Right cardiac atrium (tissue), 5 donors: ENCODE results near the gene PIAS1. TPM values are rescaled to one million over a fixed set of nuclear protein-coding genes. Genes with fewer than 3 reads are reported as not detected.

Experiments
- ATAC-seq, 2 donors: fragments of 200-7000 bp; cut with Tn5 transposase; one replicate each; pipeline versions ENCODE4 v1.8.0 to v1.9.1; 2020; ENCODE audit warnings: moderate library complexity in 2 of 2, mild to moderate bottlenecking in 1 of 2
- DNase-seq, 3 donors: peaks; one replicate each; pipeline ENCODE4 v3.0.0-alpha.2; 2020
- H3K27ac ChIP-seq: one replicate; pipeline ENCODE4 v1.5.1; 2013; ENCODE audit warnings: mild to moderate bottlenecking, low read length, control low read depth, moderate library complexity
- H3K27me3 ChIP-seq: one replicate; pipeline ENCODE4 v1.6.1; 2013; ENCODE audit not compliant: control insufficient read depth, insufficient read depth
- H3K4me1 ChIP-seq: one replicate; pipeline ENCODE4 v1.6.1; 2013; ENCODE audit warnings: low read length; ENCODE audit not compliant: control insufficient read depth, insufficient read depth
- H3K4me3 ChIP-seq: one replicate; pipeline ENCODE4 v1.5.1; 2013; ENCODE audit warnings: low read length, control low read depth
- H3K9me3 ChIP-seq: one replicate; pipeline ENCODE4 v1.6.1; 2013; ENCODE audit warnings: low read length; ENCODE audit not compliant: control insufficient read depth
- WGBS: extraction: QIAGEN DNeasy Blood & Tissue Kit; methylation state at CpG from one replicate; pipeline ENCODE4 v1.1.7; 2013; 5-methylcytosine and 5-hydroxymethylcytosine counted together
- intact Hi-C, 4 donors: fragments of 100-400 bp; cut with DNase I; formaldehyde crosslinking; loops; one replicate each; pipeline versions ENCODE4 v1.11.0 to v1.14.0; 2022 to 2023
- polyA plus RNA-seq: library from polyadenylated mRNA; stranded (reverse); fragments of 200-250 nt; gene quantifications from one replicate; pipeline ENCODE4 v1.2.3, GENCODE V29; 2013
- total RNA-seq, 4 donors: library from RNA; stranded (reverse); fragmentation: NEBNext Ultra II Directional; extraction: Animal tissue kit (Norgen Biotek cat#: 25700); gene quantifications; one replicate each; pipeline ENCODE4 v1.2.1, GENCODE V29; 2021
- donor health status: healthy with polysubstance abuse.
- donor health status: DM: no; HTN: yes; CAD: no.
- donor health status: DM: no; HTN: no; CAD: no.
- donor health status: DM: no; HTN: yes; CAD: no; lungs with severe emphysema.
- donor health status: DM: yes; HTN: yes; CAD: no.

The PIAS1 gene
- total and polyA plus RNA-seq, 5 donors = 8.7 to 38.2 (median 34.7) TPM

DNA sequence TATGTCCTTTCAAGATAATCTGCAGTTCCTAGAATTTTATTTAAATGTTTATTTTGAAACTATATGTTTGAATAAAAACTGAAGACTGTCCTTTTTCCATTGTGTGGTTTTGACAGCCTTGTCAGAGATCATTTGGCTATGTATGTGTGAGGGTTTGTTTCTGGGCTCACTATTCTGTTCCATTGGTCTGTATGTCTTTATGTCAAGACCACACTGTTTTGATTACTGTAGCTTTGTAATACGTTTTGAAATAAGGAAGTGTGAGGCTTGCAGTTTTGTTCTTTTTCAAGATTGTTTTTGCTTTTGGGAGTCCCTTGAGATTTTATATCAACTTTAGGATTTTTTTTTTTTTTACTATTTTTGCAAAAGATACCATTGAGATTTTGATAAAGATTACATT, 42.0 kb downstream of the PIAS1 start:
- intact Hi-C loops = no loop called here
- H3K27ac ChIP-seq = no peak overlapping the region

DNA sequence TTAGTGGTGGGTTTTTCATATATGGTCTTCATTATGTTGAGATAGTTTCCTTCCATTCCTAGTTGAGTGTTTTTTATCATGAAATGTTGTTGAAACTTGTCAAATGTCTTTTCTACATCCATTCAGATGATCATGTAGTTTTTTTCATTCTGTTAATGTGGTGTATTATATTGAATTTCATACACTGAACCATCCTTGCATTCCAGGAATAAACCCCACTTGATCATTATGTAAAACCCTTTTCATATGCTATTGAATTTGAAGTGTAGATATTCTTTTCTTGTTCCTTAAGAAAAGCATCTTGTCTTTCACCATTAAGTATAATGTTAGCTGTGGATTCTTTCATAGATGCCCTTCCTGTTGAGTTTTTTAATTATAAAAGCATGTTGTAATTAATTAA, 42.9 kb downstream of the PIAS1 start:
- DNase-seq (no peak), ATAC-seq (no peak)
- H3K27me3 ChIP-seq = no peaks in the 10 kb centered on the region
- no peak overlapping the region for H3K4me3 ChIP-seq
- intact Hi-C loops = no loop called here
- H3K27ac ChIP-seq = no peak overlapping the region
- no peaks in the 10 kb centered on the region for H3K9me3 ChIP-seq
- H3K4me1 ChIP-seq = no peaks in the 10 kb centered on the region

More for the DNA sequence above, 42.0 kb downstream of the PIAS1 start:
- Histone ChIP-seq H3K4me1 (no peaks in the 10 kb centered on the region), H3K9me3 (no peaks in the 10 kb centered on the region), H3K4me3 (no peak overlapping the region), H3K27me3 (no peaks in the 10 kb centered on the region)
- 81% methylated on average over 1 of the region's 1 CpG for WGBS
- ATAC-seq = no peak
- DNase-seq = no peak

- Histone ChIP-seq H3K4me3 (no peak overlapping the region), H3K9me3 (no peaks in the 10 kb centered on the region), H3K27me3 (no peaks in the 10 kb centered on the region), H3K27ac (no peak overlapping the region), H3K4me1 (no peaks in the 10 kb centered on the region)
- intact Hi-C loops = no loop called here
- no peak for ATAC-seq
- WGBS = 71% methylated on average over 1 of the region's 1 CpG
- DNase-seq = no peak
Observed at GRCh38 chr15:68098465-68098864, 44.4 kb downstream of the PIAS1 start.

DNA sequence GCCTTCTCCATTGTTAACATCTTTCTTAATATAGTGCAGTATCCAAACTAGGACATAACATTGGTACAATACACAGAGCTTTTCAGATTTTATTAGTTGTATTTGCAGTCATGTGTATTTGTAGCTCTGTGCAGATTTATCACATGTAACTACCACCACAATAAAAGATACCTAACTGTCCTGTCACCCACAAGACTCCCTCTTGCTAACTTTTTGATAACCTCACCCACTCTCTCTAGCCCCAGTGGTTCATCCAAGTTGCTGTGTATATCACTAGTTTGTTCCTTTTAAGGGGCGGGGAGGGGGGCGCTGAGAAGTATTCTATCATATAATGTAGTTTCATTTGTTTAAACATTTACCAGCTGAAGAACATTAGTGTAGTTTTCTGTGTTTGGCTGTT, 46.1 kb downstream of the PIAS1 start:
- Histone ChIP-seq H3K27ac (no peak overlapping the region), H3K4me1 (no peaks in the 10 kb centered on the region), H3K27me3 (no peaks in the 10 kb centered on the region), H3K4me3 (no peak overlapping the region), H3K9me3 (no peaks in the 10 kb centered on the region)
- WGBS = 94% methylated on average over 2 of the region's 2 CpGs
- DNase-seq = no peak
- no peak for ATAC-seq
- intact Hi-C loops = no loop called here

- no peaks in the 10 kb centered on the region for H3K27me3 ChIP-seq
- WGBS = 98% methylated on average over 6 of the region's 6 CpGs
- H3K27ac ChIP-seq = no peak overlapping the region
- DNase-seq (no peak), ATAC-seq (no peak)
- no peak overlapping the region for H3K4me3 ChIP-seq
- H3K9me3 ChIP-seq = no peaks in the 10 kb centered on the region
- intact Hi-C loops = no loop called here
- H3K4me1 ChIP-seq = peaks cover 2% of the 10 kb centered on the region
Observed at GRCh38 chr15:68103603-68104002, 49.5 kb downstream of the PIAS1 start.

DNA sequence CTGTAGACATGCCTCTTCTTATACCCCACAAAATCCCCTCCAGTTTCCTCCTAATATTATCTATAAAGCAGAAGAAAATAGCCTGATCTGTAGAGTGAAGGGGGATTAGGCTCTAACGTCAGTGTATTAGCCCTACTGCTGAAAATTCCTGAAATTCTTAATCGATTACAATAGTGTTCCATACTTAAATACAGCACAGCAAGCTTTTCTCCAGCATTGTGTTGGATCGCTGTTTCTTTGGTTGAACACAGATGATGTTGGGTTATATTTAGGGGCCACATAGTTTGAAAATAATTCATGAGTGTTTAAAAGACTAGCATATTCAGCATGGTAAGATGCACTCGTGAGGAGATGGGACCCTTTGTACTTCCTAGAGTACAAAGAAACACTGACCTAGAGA, 52.5 kb downstream of the PIAS1 start:
- Histone ChIP-seq H3K4me3 (no peak overlapping the region), H3K9me3 (no peaks in the 10 kb centered on the region), H3K27ac (no peak overlapping the region), H3K4me1 (peaks cover 2% of the 10 kb centered on the region), H3K27me3 (no peaks in the 10 kb centered on the region)
- intact Hi-C loops = no loop called here
- 49% methylated on average over 4 of the region's 4 CpGs for WGBS
- ATAC-seq (no peak), DNase-seq (no peak)

- ATAC-seq (no peak), DNase-seq (no peak)
- H3K27ac ChIP-seq = no peak overlapping the region
- intact Hi-C loops = no loop called here
- no peaks in the 10 kb centered on the region for H3K27me3 ChIP-seq
- H3K4me3 ChIP-seq = no peak overlapping the region
- peaks cover 2% of the 10 kb centered on the region for H3K4me1 ChIP-seq
- no peaks in the 10 kb centered on the region for H3K9me3 ChIP-seq
Observed at GRCh38 chr15:68107142-68107541, 53.0 kb downstream of the PIAS1 start.

- no peak for ATAC-seq
- Histone ChIP-seq H3K9me3 (no peaks in the 10 kb centered on the region), H3K27ac (no peak overlapping the region), H3K27me3 (no peaks in the 10 kb centered on the region), H3K4me1 (peaks cover 2% of the 10 kb centered on the region), H3K4me3 (no peak overlapping the region)
- 60% methylated on average over 3 of the region's 3 CpGs for WGBS
- no peak for DNase-seq
- intact Hi-C loops = no loop called here
Observed at GRCh38 chr15:68112706-68113105, 58.6 kb downstream of the PIAS1 start.

DNA sequence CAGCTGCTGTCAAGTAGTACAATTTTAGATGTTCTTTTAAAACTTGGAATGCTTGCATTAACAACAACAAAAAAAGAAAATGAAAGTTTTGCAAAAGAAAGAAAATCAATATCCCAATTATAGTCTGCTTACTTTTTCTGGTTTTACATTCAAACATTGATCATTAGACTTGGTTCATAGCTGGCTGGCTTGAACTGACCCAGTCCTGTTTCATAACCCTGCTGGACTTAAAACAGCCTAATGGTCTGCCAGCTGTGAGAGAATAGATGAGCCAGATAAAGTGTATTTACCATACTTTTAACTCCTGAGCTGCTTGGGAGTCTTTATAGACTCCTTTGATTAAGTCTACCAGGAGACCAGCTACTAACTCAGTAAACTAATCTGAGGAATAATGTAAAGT, 59.2 kb downstream of the PIAS1 start:
- H3K27ac ChIP-seq = no peak overlapping the region
- H3K4me3 ChIP-seq = no peak overlapping the region

GRCh38 chr15:68113751-68114150, 59.6 kb downstream of the PIAS1 start:
- ATAC-seq = no peak
- WGBS = 8% methylated on average over 1 of the region's 1 CpG
- Histone ChIP-seq H3K27me3 (no peaks in the 10 kb centered on the region), H3K4me1 (no peaks in the 10 kb centered on the region), H3K9me3 (no peaks in the 10 kb centered on the region), H3K4me3 (no peak overlapping the region), H3K27ac (no peak overlapping the region)
- DNase-seq = no peak
- intact Hi-C loops = no loop called here

More for the DNA sequence above, 59.2 kb downstream of the PIAS1 start:
- peak in 1 of 2 donors; percentile 36 for ATAC-seq
- Histone ChIP-seq H3K27me3 (no peaks in the 10 kb centered on the region), H3K9me3 (no peaks in the 10 kb centered on the region), H3K4me1 (no peaks in the 10 kb centered on the region)
- intact Hi-C loops = no loop called here
- no peak for DNase-seq

GRCh38 chr15:68114356-68114755, 60.2 kb downstream of the PIAS1 start:
- 0% methylated on average over 1 of the region's 1 CpG for WGBS
- intact Hi-C loops = no loop called here
- ATAC-seq = peak in 1 of 2 donors; percentile 38

DNA sequence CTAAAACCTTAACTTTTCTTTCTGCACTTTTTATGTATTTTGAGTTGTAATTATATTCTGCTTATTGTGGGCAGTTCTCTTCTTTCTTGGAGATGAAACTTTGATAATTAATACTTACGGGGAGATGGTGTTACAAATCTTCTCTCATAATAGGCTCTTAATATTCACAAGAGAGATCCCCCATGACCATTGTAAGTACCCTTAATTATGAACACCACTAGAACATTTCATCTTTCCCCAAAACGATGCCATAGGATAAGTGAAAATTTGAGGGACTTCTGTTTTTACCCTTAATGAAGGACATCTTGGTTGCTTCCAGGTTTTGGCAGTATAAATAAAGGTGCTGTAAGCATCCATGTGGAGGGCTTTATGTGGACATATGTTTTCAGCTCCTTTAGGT, 60.7 kb downstream of the PIAS1 start:
- no peaks in the 10 kb centered on the region for H3K4me1 ChIP-seq
- H3K27me3 ChIP-seq = no peaks in the 10 kb centered on the region
- no peak for ATAC-seq
- no peak overlapping the region for H3K27ac ChIP-seq
- WGBS = 25% methylated on average over 2 of the region's 2 CpGs
- H3K4me3 ChIP-seq = peak overlapping the region; percentile 22
- intact Hi-C loops = no loop called here
- H3K9me3 ChIP-seq = no peaks in the 10 kb centered on the region
- DNase-seq = no peak

More at GRCh38 chr15:68114356-68114755, 60.2 kb downstream of the PIAS1 start:
- Histone ChIP-seq H3K4me1 (no peaks in the 10 kb centered on the region), H3K27ac (no peak overlapping the region), H3K27me3 (no peaks in the 10 kb centered on the region), H3K9me3 (no peaks in the 10 kb centered on the region), H3K4me3 (peak overlapping the region; percentile 48)
- DNase-seq = no peak
